GM06990 (cell line): Measurements from ENCODE around the gene ADK.

Experiments
- DNase-seq: peaks from one replicate; pipeline ENCODE4 v3.0.0-alpha.2; 2011; ENCODE audit not compliant: insufficient read length; ENCODE audit errors: extremely low read depth
- H3K27me3 ChIP-seq: replicated peaks from 2 replicates; pipeline ENCODE4 v1.6.0; 2011; ENCODE audit warnings: low read length; ENCODE audit not compliant: control insufficient read depth, insufficient read depth
- H3K36me3 ChIP-seq: 2 replicates; pipeline ENCODE4 v1.5.1; 2011; ENCODE audit warnings: low read length; ENCODE audit not compliant: control insufficient read depth, insufficient read depth
- H3K4me3 ChIP-seq: replicated peaks from 2 replicates; pipeline ENCODE4 v1.5.1; 2011; ENCODE audit warnings: low read depth, mild to moderate bottlenecking, control low read depth, low read length
- TF ChIP-seq, protein P1 (sequence below): IDR thresholded peaks from 2 replicates; pipeline ENCODE4 v1.5.1; 2011; ENCODE audit warnings: low read length, control low read depth, mild to moderate bottlenecking, inconsistent platforms; ENCODE audit not compliant: insufficient read depth, poor library complexity, severe bottlenecking

Gene ADK

DNA sequence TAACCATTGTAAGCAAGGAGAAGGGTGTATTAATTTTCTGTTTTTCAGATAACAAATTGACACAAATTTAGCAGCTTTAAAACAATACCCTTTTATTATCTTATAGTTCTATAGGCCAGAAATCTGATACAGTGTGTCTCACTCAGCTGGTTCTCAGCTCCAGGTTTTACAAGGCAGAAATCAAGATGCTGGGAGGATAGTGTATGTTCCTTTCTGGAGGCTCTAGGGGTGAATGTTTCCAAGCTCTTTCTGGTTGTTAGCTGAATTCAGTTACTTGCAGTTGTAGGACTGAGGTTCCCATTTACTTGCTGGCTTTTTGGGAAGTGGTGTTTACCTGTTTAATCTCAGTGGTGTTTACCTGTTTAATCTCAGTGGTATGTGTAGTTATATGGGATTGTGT lies 125.4 kb downstream of the ADK start:
- Histone ChIP-seq H3K4me3 (no peak overlapping the region), H3K36me3 (no peaks in the 10 kb centered on the region), H3K27me3 (no peaks in the 10 kb centered on the region)
- TF ChIP-seq, protein P1, sequence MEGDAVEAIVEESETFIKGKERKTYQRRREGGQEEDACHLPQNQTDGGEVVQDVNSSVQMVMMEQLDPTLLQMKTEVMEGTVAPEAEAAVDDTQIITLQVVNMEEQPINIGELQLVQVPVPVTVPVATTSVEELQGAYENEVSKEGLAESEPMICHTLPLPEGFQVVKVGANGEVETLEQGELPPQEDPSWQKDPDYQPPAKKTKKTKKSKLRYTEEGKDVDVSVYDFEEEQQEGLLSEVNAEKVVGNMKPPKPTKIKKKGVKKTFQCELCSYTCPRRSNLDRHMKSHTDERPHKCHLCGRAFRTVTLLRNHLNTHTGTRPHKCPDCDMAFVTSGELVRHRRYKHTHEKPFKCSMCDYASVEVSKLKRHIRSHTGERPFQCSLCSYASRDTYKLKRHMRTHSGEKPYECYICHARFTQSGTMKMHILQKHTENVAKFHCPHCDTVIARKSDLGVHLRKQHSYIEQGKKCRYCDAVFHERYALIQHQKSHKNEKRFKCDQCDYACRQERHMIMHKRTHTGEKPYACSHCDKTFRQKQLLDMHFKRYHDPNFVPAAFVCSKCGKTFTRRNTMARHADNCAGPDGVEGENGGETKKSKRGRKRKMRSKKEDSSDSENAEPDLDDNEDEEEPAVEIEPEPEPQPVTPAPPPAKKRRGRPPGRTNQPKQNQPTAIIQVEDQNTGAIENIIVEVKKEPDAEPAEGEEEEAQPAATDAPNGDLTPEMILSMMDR = no peak
- no peak for DNase-seq

- Histone ChIP-seq H3K4me3 (no peak overlapping the region), H3K36me3 (no peaks in the 10 kb centered on the region; the same call in none of the 2 replicates), H3K27me3 (no peaks in the 10 kb centered on the region)
- TF ChIP-seq, protein P1 = no peak
- no peak for DNase-seq
These were observed 131.3 kb downstream of the ADK start for GRCh38 chr10:74282151-74282847.

DNA sequence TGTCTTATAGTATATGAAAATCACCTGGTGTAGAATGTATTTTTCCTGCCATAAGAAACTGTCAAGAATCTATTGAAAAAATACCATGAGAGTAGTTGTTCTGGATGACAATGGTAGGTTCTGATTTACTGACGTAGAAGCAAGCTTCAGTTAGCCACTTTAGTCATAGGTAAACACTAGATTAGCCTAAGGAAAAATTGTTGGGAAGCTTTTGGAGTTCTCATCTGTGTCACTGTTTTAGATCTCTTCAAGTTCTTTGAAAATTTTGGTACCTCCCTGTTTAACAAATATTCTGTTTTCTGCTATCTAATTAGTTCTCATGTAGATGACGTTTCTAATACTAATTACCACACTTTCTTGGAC lies 131.8 kb downstream of the ADK start:
- Histone ChIP-seq H3K4me3 (no peak overlapping the region), H3K27me3 (no peaks in the 10 kb centered on the region), H3K36me3 (no peaks in the 10 kb centered on the region; the same call in none of the 2 replicates)
- no peak for DNase-seq
- TF ChIP-seq, protein P1 = no peak

DNA sequence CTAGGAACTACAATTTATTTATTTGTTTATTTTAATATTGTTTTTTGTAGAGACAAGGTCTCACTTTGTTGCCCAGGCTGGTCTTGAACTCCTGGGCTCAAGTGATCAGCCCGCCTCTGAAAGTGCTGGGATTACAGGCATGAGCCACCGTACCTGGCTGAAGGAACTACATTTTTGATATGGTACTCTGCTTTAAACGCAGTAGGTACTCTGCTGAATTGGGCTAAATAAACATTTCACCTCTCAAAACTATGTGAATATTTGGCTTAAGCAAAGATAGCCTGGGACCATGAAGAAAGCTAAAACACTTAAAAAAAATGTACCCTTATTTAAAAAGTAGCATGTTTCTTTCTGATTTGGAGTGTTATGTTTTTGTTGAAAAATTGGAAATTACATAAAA lies 138.2 kb downstream of the ADK start:
- H3K36me3 ChIP-seq = no peaks in the 10 kb centered on the region; the same call in 1 of the 2 replicates
- no peak overlapping the region for H3K4me3 ChIP-seq
- no peak for DNase-seq
- TF ChIP-seq, protein P1 = no peak
- H3K27me3 ChIP-seq = no peaks in the 10 kb centered on the region

DNA sequence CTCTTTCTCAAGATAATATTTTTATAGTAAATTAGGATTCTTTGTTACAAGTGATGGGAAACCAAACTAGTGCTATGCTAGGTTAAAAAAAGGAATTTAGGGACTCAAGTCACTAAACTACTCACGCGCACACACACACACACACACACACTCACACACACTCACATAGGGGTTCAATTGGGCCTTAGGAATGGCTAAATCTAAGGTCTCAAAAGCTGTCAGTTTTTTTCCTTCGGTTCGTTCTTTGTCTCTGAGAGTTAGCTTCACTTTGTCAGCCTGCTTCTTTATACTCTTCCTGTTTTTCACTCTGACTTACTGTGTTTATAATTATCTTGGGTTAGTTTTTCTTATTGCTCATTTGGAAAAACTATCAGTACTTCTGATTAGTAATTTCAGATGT lies 138.9 kb downstream of the ADK start:
- no peak for DNase-seq
- H3K4me3 ChIP-seq = peak overlapping the region; percentile 10; the same call in 1 of the 2 replicates
- no peaks in the 10 kb centered on the region for H3K27me3 ChIP-seq
- TF ChIP-seq, protein P1 = no peak
- H3K36me3 ChIP-seq = no peaks in the 10 kb centered on the region

GRCh38 chr10:74290708-74291107 lies 139.7 kb downstream of the ADK start:
- H3K4me3 ChIP-seq = no peak overlapping the region
- no peaks in the 10 kb centered on the region for H3K27me3 ChIP-seq
- TF ChIP-seq, protein P1 = no peak
- DNase-seq = no peak
- no peaks in the 10 kb centered on the region for H3K36me3 ChIP-seq
